WTC11 (cell line): ENCODE data around the gene NDRG2. TPM values are rescaled to one million over a fixed set of nuclear protein-coding genes. Genes with fewer than 3 reads are reported as not detected.
A peak's percentile ranks its signal among the peaks of the same experiment; 100 is the strongest.

ENCODE experiments used
- ATAC-seq: fragments of 200-7000 bp; cut with Tn5 transposase; 2 replicates; pipeline ENCODE4 v1.10.0; 2021; ENCODE audit warnings: mild to moderate bottlenecking, moderate library complexity
- CTCF ChIA-PET: fragments of 300-600 bp; sonication (Branson Sonifier 250); formaldehyde crosslinking; loops from one replicate; lab custom pipeline; 2021; ENCODE audit warnings: antibody characterized with exemption; lab: Charles Lee
- POLR2A ChIA-PET: fragments of 350-600 bp; sonication (Branson Sonifier 250); formaldehyde crosslinking; loops from one replicate; lab custom pipeline; 2021; ENCODE audit warnings: antibody characterized with exemption; lab: Charles Lee
- DNase-seq: peaks from one replicate; pipeline ENCODE4 v3.0.0; 2021; ENCODE audit warnings: low spot score
- H3K27ac Mint-ChIP-seq: 2 replicates; pipeline ENCODE4 v1.8.0; 2021; ENCODE audit warnings: mixed read lengths
- H3K27me3 Mint-ChIP-seq: 2 replicates; pipeline ENCODE4 v1.8.0; 2021; ENCODE audit warnings: low read depth, mild to moderate bottlenecking, moderate library complexity, mixed read lengths
- H3K36me3 Mint-ChIP-seq: 2 replicates; pipeline ENCODE4 v1.8.0; 2021; ENCODE audit warnings: mixed read lengths
- H3K4me1 Mint-ChIP-seq: 2 replicates; pipeline ENCODE4 v1.8.0; 2022; ENCODE audit warnings: mixed read lengths
- H3K4me3 Mint-ChIP-seq: 2 replicates; pipeline ENCODE4 v1.8.0; 2021; ENCODE audit warnings: mild to moderate bottlenecking, moderate library complexity, mixed read lengths
- H3K9me3 Mint-ChIP-seq: 2 replicates; pipeline ENCODE4 v1.8.0; 2021; ENCODE audit warnings: mixed read lengths
- AFF4 ChIP-seq: sonication (generic); formaldehyde crosslinking; IDR thresholded peaks from 2 replicates; pipeline ENCODE4 v1.8.1; 2023; ENCODE audit warnings: mild to moderate bottlenecking, missing genetic modification reagents, borderline replicate concordance
- ATF3 ChIP-seq: sonication (generic); formaldehyde crosslinking; conservative IDR thresholded peaks from 2 replicates; pipeline ENCODE4 v1.8.1; 2022; ENCODE audit warnings: mild to moderate bottlenecking, missing genetic modification reagents
- E2F4 ChIP-seq: sonication (generic); formaldehyde crosslinking; IDR thresholded peaks from 2 replicates; pipeline ENCODE4 v1.8.1; 2022; ENCODE audit warnings: low read depth, mild to moderate bottlenecking, moderate library complexity, missing genetic modification reagents, borderline replicate concordance
- EMX1 ChIP-seq: fragments of 250-450 bp; sonication (Bioruptor Pico); IDR thresholded peaks from 2 replicates; pipeline ENCODE4 v1.8.0; 2021; ENCODE audit warnings: mild to moderate bottlenecking
- ETV6 ChIP-seq: sonication (generic); formaldehyde crosslinking; IDR thresholded peaks from 2 replicates; pipeline ENCODE4 v1.8.1; 2022; ENCODE audit warnings: mild to moderate bottlenecking, missing genetic modification reagents
- FOXP4 ChIP-seq: sonication (generic); formaldehyde crosslinking; IDR thresholded peaks from 2 replicates; pipeline ENCODE4 v1.8.0; 2022; ENCODE audit warnings: mild to moderate bottlenecking, missing genetic modification reagents
- JUN ChIP-seq: sonication (generic); formaldehyde crosslinking; IDR thresholded peaks from 2 replicates; pipeline ENCODE4 v1.8.0; 2023; ENCODE audit warnings: mild to moderate bottlenecking, missing genetic modification reagents
- MLX ChIP-seq: sonication (generic); formaldehyde crosslinking; IDR thresholded peaks from 2 replicates; pipeline ENCODE4 v1.8.1; 2023; ENCODE audit warnings: mild to moderate bottlenecking, missing genetic modification reagents, moderate library complexity
- NFE2L1 ChIP-seq: sonication (generic); formaldehyde crosslinking; IDR thresholded peaks from 2 replicates; pipeline ENCODE4 v1.8.1; 2023; ENCODE audit warnings: missing genetic modification reagents
- NFYB ChIP-seq: sonication (generic); formaldehyde crosslinking; conservative IDR thresholded peaks from 2 replicates; pipeline ENCODE4 v1.8.0; 2022; ENCODE audit warnings: low read depth, missing genetic modification reagents
- RELA ChIP-seq: sonication (generic); formaldehyde crosslinking; IDR thresholded peaks from 2 replicates; pipeline ENCODE4 v1.8.1; 2022; ENCODE audit warnings: missing genetic modification reagents, mild to moderate bottlenecking, borderline replicate concordance
- STAT6 ChIP-seq: sonication (generic); formaldehyde crosslinking; conservative IDR thresholded peaks from 2 replicates; pipeline ENCODE4 v1.8.1; 2023; ENCODE audit warnings: mild to moderate bottlenecking, low read depth, missing genetic modification reagents, moderate library complexity
- TEAD1 ChIP-seq: sonication (generic); formaldehyde crosslinking; IDR thresholded peaks from 2 replicates; pipeline ENCODE4 v1.8.0; 2022; ENCODE audit warnings: mild to moderate bottlenecking, missing genetic modification reagents
- USF1 ChIP-seq: sonication (generic); formaldehyde crosslinking; IDR thresholded peaks from 2 replicates; pipeline ENCODE4 v1.8.0; 2022; ENCODE audit warnings: mild to moderate bottlenecking, missing genetic modification reagents
- ZMAT4 ChIP-seq: fragments of 250-450 bp; sonication (Bioruptor Pico); IDR thresholded peaks from 2 replicates; pipeline ENCODE4 v1.9.0; 2021; ENCODE audit warnings: mild to moderate bottlenecking
- ZNF263 ChIP-seq: sonication (generic); formaldehyde crosslinking; IDR thresholded peaks from 2 replicates; pipeline ENCODE4 v1.8.1; 2022; ENCODE audit warnings: low read depth, mild to moderate bottlenecking, moderate library complexity, missing genetic modification reagents
- ZNF512 ChIP-seq: sonication (generic); formaldehyde crosslinking; IDR thresholded peaks from 2 replicates; pipeline ENCODE4 v1.8.1; 2022; ENCODE audit warnings: missing genetic modification reagents, borderline replicate concordance
- total RNA-seq: library from RNA; stranded (reverse); gene quantifications from 3 replicates; pipeline ENCODE4 v1.2.3, GENCODE V29; 2021

The NDRG2 gene
- total RNA-seq, 1 experiment from 2014 or later, result 32.2 TPM

GRCh38 chr14:21072031-21072473, 47.2 kb upstream of the NDRG2 start:
- Mint-ChIP-seq H3K4me1 (peaks cover 30% of the 10 kb centered on the region), H3K27ac (peak overlapping the region; percentile 80), H3K27me3 (peaks cover 4% of the 10 kb centered on the region; the same call in 1 of the 2 replicates), H3K9me3 (no peaks in the 10 kb centered on the region), H3K4me3 (peak overlapping the region; percentile 89), H3K36me3 (peaks cover 33% of the 10 kb centered on the region)
- DNase-seq (no peak), ATAC-seq (no peak)
- ChIA-PET CTCF (interaction anchor here (0.6 to 4.6 kb wide), 27 partner anchors 9 to 1694 kb away, joined by 3 to 165 read pairs (median 10); partner anchors contain the start of genes RNASE4, SLC39A2, TMEM253 and ZNF219), POLR2A (interaction anchor here (0.6 to 3.0 kb wide), 12 partner anchors 12 to 729 kb away, joined by 3 to 74 read pairs (median 7); partner anchors contain the start of genes PARP2 and TMEM253)
- no peak for TF ChIP-seq TEAD1 (CRISPR knock-in tag)
- no peak for TF ChIP-seq E2F4 (CRISPR knock-in tag)
- TF ChIP-seq NFYB (CRISPR knock-in tag), result no peak
- no peak for TF ChIP-seq RELA (CRISPR knock-in tag)
- no peak for TF ChIP-seq ATF3
- TF ChIP-seq EMX1 (CRISPR knock-in tag), result no peak
- TF ChIP-seq FOXP4 (CRISPR knock-in tag), result no peak
- no peak for TF ChIP-seq STAT6 (CRISPR knock-in tag)
- no peak for TF ChIP-seq ETV6
- no peak for TF ChIP-seq USF1 (CRISPR knock-in tag)
- no peak for TF ChIP-seq MLX (CRISPR knock-in tag)
- no peak for TF ChIP-seq JUN (CRISPR knock-in tag)
- TF ChIP-seq ZMAT4 (CRISPR knock-in tag), result no peak
- TF ChIP-seq ZNF263 (CRISPR knock-in tag), result no peak
- no peak for TF ChIP-seq AFF4
- TF ChIP-seq ZNF512 (CRISPR knock-in tag), result no peak
- TF ChIP-seq NFE2L1 (CRISPR knock-in tag), result no peak
